GM21390 (cell line): ENCODE data around the gene ING5.
"Not testable (repeated sequence)": the region's sequence is repeated elsewhere in the genome, so short reads cannot be mapped to it uniquely, and the experiment has no call there.

Source experiments
- ATAC-seq: cut with Tn5 transposase; IDR thresholded peaks from one replicate; pipeline ENCODE4 v1.9.1; 2021; ENCODE audit not compliant: unreplicated experiment

Gene ING5

GRCh38 chr2:241736111-241736510, 34.3 kb downstream of the ING5 start:
- ATAC-seq = no peak

DNA sequence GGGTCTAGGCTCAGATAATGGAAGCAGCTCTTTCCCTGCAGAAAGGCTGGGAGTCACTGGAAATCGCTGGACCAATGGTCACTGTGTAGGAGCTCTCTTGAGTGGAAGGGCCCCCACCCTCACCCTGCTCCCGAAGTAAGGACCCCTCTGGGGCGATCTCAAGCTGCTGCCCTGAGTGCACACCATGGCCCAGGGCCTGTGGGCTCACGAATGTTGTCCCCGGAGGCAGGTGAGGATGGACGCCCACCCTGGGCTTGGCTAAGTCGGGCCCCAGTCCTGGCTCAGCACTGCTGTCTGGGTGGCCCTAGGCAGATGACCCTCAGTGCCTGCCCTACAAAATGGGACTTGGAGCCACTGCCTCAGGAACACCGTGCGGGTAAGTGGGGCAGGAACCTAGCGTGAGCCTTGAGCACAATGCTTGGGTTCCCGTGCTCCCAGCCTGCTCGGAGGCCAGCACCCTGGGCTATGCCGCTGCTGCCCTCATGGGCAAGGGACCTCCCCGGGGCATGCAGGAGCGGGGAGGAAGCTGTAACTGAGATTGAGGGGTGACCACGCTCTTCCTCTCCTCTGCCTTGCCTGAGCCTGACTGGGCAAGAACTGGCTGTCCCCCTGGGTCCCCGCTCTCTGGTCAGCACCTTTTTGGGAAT, 36.3 kb downstream of the ING5 start:
- no peak for ATAC-seq

DNA sequence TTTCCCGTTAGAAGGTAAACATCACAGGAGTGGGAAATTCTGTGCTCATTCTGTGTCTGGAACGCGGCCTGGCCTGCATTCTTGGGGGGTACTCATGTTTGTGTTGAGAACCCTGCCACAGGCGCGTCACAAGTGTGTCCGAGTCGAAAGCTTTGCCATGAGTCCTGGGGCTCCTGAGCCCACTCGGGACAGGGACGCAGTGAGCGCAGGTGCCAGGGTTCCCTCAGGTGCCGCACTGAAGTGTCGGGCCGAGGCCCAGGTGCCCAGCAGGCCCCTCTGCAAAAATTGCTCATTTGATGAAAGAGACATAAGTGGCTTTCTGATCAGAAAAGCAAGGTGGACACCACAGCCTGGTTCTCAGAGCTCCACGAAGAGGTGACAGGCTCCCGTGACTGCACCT, 37.3 kb downstream of the ING5 start:
- ATAC-seq = no peak

DNA sequence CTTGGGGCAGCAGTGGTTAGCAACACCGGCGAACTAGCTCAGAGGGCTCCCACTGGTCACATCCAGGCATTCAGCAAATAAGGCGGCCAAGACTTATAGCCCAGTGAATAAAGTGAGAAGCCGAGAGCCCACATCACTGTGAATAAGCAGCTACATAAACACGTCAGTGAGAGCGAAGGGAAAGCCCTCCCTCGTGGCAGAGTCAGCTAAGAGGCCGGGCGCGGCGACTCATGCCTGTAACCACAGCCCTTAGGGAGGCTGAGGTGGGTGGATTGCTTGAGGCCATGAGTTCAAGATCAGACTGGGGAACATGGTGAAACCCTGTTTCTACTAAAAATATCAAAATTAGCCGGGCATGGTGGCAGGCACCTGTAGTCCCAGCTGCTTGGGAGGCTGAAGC, 37.8 kb downstream of the ING5 start:
- no peak for ATAC-seq

DNA sequence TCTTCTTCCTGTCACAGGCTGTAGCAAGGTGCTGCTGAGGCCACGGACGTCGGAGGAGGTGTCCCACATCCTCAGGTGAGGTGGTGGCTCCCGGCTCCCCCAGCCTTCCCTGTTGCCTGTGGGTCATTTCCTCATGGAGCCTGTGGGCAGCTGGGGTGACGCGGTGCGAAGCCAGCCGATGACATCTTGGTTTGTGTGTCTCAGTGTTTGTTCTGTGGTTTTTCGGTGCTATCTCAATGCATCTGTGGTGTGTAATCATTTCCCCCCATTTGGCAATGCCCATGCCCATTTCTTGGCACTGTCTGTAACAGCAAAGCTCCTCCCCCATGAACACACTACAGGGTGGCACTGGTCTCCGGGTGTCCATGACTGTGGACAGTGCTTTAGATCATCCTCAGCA, 39.2 kb downstream of the ING5 start:
- ATAC-seq = no peak

- ATAC-seq = no peak
These were observed 40.6 kb downstream of the ING5 start for GRCh38 chr2:241742320-241742939.

DNA sequence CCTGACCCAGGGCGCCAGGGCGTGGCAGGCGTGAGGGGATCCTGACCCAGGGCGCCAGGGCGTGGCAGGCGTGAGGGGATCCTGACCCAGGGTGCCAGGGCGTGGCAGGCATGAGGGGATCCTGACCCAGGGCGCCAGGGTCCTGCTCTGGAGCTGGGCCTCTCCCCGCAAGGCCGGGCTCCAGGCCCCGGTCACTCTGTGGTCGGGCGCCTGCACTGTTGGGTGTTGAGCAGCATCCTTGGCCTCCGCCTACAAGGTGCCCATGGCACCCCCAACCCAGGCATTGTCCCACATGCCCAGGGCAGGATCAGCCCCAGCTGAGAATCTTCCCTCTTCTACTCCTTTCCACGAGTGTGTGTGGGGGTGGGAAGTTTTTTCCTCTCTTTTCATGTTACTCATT, 41.2 kb downstream of the ING5 start:
- ATAC-seq = not testable (repeated sequence)

GRCh38 chr2:241743620-241744019, 41.8 kb downstream of the ING5 start:
- ATAC-seq = no peak

DNA sequence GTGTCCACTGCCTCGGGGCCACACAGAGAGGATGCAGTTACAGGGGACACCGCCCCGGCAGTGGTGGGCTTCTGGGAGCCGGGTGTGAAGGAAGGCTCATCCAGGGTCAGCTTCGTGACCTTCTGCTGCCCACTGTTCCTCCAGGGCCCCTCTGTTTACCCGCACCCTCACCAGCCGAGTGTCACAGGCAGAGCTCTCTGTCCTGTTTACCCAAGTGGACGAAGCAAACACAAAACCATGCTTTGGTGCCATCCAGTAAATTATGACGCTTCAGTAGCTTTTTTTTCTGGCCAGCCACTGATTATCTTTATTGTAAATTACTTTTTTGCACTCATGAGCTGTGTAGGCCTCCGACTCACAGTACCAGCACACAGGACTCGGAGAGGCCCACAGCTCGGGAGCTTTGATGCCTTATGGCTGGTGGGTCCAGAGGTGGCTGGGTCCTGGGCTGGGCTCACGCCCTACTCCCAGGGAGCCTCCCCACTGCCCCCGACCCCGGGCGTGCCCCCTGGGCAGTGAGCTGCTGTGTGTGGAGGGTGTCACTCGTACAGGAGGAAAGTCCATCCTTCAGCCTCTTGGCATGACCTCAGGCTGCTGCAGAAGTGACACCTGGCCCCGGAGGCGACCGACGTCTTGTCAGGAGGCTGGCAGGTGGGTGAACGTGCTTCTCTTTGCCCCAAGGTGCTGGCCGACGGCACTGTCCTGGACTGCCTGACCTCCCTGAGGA, 42.4 kb downstream of the ING5 start:
- no peak for ATAC-seq

DNA sequence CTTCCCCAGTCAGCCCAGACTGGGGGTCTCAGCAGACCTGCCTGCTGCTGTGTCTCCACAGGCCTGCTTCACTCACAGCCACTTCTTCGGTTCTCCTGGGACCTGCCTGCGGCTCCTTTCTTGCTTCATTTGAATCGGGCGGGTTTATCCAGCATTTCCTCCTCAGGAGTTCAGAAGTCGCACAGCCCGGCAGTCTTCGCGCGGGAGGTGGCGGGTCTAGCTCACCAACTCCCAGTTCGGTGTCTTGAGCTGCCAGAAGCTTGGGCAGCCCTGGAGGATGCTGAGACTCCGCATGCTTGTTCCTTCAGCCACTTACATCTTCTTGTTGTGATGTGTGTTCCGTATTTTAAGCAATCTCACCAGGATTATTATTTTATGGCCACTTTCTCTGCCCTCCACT, 43.4 kb downstream of the ING5 start:
- ATAC-seq = no peak

GRCh38 chr2:241746084-241746483, 44.2 kb downstream of the ING5 start:
- ATAC-seq = no peak

- ATAC-seq = no peak
These were observed 46.8 kb downstream of the ING5 start for GRCh38 chr2:241748468-241749256.

DNA sequence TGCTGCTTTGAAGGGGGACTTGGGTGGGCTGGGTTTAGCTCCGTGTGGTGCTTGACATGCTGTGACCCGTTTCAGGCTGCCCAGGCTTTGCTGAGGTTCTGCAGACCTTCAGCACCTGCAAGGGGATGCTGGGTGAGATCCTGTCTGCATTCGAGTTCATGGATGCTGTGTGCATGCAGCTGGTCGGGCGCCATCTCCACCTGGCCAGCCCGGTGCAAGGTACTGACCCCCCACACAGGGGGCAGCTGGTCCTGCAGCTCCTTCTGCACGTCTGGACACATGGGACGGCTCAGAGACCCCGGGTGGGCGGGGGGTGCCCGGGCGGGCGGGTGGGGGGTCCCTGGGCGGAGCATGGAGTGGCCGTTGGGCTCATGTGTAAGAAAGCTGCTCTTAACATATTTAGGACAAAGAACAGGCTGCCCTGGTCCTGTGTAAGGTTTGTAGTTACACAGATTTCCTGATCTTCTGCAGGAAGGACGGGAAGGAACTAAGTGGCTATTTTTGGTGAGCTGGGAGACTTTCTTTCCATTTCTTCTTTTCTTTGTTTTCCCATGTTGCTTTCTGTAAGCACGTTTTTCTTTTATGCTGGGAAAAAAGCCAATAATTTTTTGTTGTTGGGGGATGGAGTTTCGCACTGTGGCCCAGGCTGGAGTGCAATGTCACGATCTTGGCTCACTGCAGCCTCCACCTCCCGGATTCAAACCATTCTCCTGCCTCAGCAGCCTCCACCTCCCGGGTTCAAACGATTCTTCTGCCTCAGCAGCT, 48.4 kb downstream of the ING5 start:
- ATAC-seq = no peak

GRCh38 chr2:241751152-241751551, 49.3 kb downstream of the ING5 start:
- no peak for ATAC-seq

GRCh38 chr2:241751776-241752175, 49.9 kb downstream of the ING5 start:
- no peak for ATAC-seq

DNA sequence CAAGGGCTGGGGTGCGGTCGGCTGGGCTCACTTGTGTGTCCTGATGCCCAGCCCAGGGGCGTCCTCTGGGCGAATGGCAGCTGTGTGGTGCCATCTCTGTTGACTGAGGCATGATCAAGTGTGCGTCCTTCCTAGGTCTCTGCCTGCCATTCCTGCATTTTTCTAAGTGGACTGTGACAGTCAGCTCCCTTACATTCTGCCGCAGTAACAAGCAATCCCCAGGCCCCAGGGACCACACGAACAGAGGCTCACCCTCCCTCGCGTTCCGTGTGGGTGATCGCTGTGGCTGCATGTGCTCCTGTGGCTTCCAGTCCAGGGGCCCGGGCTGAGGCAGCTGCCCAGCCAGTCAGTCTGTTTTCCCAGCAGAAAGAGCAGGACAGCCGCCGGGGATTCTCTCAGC, 50.4 kb downstream of the ING5 start:
- ATAC-seq = no peak

DNA sequence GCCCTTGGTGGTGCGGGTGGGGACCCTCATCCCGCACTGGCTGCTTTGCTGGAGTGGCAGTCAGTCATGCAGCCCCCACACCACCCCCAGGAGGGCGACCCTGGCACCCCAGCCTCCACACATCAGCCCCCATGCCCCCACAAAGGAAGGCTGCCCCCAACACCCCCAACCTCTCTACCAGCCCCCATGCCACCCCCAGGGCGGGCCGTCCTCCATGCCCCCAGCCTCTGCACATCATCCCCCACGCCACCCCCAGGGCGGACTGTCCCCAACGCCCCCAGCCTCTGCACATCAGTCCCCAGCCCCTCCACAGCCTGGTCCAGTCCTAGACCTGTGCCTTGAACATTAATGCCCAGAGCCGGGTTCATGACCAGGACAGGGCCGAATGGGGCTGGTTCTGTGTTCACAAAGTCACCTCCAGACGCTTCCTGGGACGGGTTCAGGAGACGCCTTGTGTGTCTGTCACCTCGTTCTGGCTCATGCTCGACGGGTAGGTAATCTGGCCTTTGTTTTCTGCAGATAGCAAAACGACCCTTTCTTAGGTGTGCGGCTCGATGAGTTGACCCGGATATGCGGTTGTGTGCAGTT, 50.9 kb downstream of the ING5 start:
- ATAC-seq = no peak

- ATAC-seq = no peak
These were observed 51.7 kb downstream of the ING5 start for GRCh38 chr2:241753493-241753892.

GRCh38 chr2:241754042-241754441, 52.2 kb downstream of the ING5 start:
- ATAC-seq = no peak

DNA sequence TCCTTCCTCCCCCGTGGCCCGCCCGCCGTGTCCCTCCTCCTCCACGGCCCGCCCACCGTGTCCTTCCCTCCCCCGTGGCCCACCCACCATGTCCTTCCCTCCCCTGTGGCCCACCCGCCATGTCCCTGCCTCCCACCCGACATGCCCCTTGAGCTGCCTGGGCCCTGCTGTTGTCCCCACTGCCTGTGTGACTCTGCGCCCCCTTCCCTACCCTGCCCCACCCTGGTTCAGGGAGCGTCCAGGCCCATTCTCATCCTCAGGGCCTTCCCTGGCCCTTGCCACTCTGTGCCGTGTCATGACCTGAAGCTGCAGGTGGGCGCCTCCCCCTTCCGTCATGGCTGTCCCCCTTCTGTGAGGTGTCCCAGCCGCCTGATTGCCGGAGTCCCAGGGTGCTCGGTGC, 53.3 kb downstream of the ING5 start:
- ATAC-seq = no peak

GRCh38 chr2:241755777-241756176, 53.9 kb downstream of the ING5 start:
- no peak for ATAC-seq
